OCI-LY3 (cell line): ENCODE data around the gene PHETA2.
A peak's percentile ranks its signal among the peaks of the same experiment; 100 is the strongest.

Experiments
- H2AFZ ChIP-seq: fragments of 200-600, 300-600 bp; shearing (Covaris generic); 2 replicates; pipeline ENCODE4 v1.6.0; 2014; ENCODE audit warnings: antibody characterized with exemption, low read depth, low read length
- H3K27ac ChIP-seq: fragments of 200-600, 300-600 bp; sonication (generic); 2 replicates; pipeline ENCODE4 v1.5.1; 2014; ENCODE audit warnings: mild to moderate bottlenecking, low read length, moderate library complexity, mixed read lengths
- H3K27me3 ChIP-seq: fragments of 200-600, 300-600 bp; sonication (generic); 2 replicates; pipeline ENCODE4 v1.6.1; 2014; ENCODE audit warnings: low read depth, low read length, mixed read lengths
- H3K36me3 ChIP-seq: fragments of 200-600, 300-600 bp; sonication (generic); replicated peaks from 2 replicates; pipeline ENCODE3; 2014; ENCODE audit warnings: low read depth, low read length, mixed read lengths
- H3K4me1 ChIP-seq: fragments of 300-600, 200-600 bp; sonication (generic); 2 replicates; pipeline ENCODE4 v1.6.1; 2014; ENCODE audit warnings: low read length, mixed read lengths
- H3K4me2 ChIP-seq: fragments of 200-600, 300-600 bp; sonication (generic); 2 replicates; pipeline ENCODE4 v1.6.1; 2014; ENCODE audit warnings: low read length, mixed read lengths
- H3K4me3 ChIP-seq: fragments of 300-600, 200-600 bp; sonication (generic); 2 replicates; pipeline ENCODE4 v1.5.1; 2014; ENCODE audit warnings: antibody characterized with exemption, mild to moderate bottlenecking, low read length, moderate library complexity
- H3K79me2 ChIP-seq: fragments of 300-600, 200-600 bp; shearing (Covaris generic); 2 replicates; pipeline ENCODE4 v1.6.1; 2014; ENCODE audit warnings: mild to moderate bottlenecking, low read length, mixed read lengths
- H3K9ac ChIP-seq: fragments of 300-600, 200-600 bp; shearing (Covaris generic); 2 replicates; pipeline ENCODE4 v1.6.0; 2014; ENCODE audit warnings: mild to moderate bottlenecking, low read length, moderate library complexity
- H3K9me3 ChIP-seq: fragments of 200-600, 300-600 bp; shearing (Covaris generic); 2 replicates; pipeline ENCODE4 v1.6.1; 2014; ENCODE audit warnings: low read length, mixed read lengths; ENCODE audit not compliant: insufficient read depth
- H4K20me1 ChIP-seq: fragments of 200-600, 300-600 bp; sonication (generic); 2 replicates; pipeline ENCODE4 v1.6.1; 2016; ENCODE audit warnings: low read length, mixed read lengths; ENCODE audit not compliant: insufficient read depth
- CTCF ChIP-seq: fragments of 200-600, 300-600 bp; sonication (generic); IDR thresholded peaks from 2 replicates; pipeline ENCODE4 v1.5.1; 2014; ENCODE audit warnings: antibody characterized with exemption, low read length, low read depth
- EZH2phosphoT487 ChIP-seq: fragments of 200-600 bp; shearing (Covaris generic); IDR thresholded peaks from 2 replicates; pipeline ENCODE4 v1.6.1; 2018; ENCODE audit warnings: antibody characterized with exemption, mixed run types, low read depth

The PHETA2 gene

DNA sequence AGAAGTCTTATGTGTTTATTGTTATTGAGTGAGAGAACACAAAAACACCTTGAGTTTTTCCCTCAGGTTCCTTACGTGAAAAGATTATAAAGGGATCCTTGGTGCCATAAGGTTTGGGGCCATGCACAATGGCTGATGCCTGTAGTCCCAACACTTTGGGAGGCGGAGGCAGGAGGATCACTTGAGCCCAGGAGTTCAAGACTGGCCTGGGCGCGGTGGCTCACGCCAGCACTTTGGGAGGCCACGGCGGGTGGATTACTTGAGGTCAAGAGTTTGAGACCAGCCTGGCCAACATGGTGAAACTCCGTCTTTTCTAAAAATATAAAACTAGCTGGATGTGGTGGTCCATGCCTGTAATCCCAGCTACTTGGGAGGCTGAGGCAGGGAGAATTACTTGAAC is 10.8 kb downstream of the PHETA2 start:
- Histone ChIP-seq H3K9me3 (0 out of 2 replicates have a peak, but pooled peaks cover 6% of the 10 kb centered on the region), H3K27me3 (no peaks in the 10 kb centered on the region), H3K4me2 (no peak overlapping the region), H4K20me1 (no peaks in the 10 kb centered on the region), H2AFZ (no peak overlapping the region), H3K4me1 (peaks cover 19% of the 10 kb centered on the region), H3K27ac (no peak overlapping the region), H3K79me2 (peaks cover 47% of the 10 kb centered on the region), H3K9ac (no peak overlapping the region), H3K4me3 (no peak overlapping the region), H3K36me3 (peaks cover 56% of the 10 kb centered on the region)
- TF ChIP-seq CTCF: no peak
- no peak for TF ChIP-seq EZH2phosphoT487

DNA sequence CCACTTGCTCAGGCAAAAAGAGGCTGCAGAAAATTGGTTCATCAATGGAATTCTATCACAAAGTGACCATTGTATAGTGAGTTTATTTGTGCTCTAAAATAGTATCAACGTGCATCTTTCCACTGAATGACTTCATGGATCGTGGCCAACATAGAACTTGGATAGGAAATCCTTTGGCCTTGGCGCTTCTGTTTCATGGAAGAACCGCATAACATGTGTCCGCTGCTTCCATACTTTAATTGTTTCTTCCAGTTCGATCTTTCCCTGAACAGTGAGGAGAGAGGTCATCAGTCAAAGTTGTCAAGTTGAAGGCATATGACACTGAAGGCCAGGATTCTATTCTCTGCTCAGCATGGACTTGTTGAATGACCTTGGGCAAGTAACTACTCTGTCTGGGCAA is 12.0 kb downstream of the PHETA2 start:
- Histone ChIP-seq H3K9ac (no peak overlapping the region), H2AFZ (no peak overlapping the region), H3K27ac (no peak overlapping the region), H3K36me3 (peaks cover 56% of the 10 kb centered on the region), H3K79me2 (peaks cover 42% of the 10 kb centered on the region), H3K9me3 (0 out of 2 replicates have a peak, but pooled peaks cover 6% of the 10 kb centered on the region), H3K27me3 (no peaks in the 10 kb centered on the region), H4K20me1 (no peaks in the 10 kb centered on the region), H3K4me2 (no peak overlapping the region), H3K4me1 (peaks cover 11% of the 10 kb centered on the region), H3K4me3 (no peak overlapping the region)
- TF ChIP-seq EZH2phosphoT487 (no peak), CTCF (no peak)

- H3K27me3 ChIP-seq: no peaks in the 10 kb centered on the region
- peak within 1 kb of the TSS; percentile 86 for H3K4me2 ChIP-seq
- H3K4me1 ChIP-seq: peaks cover 15% of the 10 kb centered on the region
- H2AFZ ChIP-seq: peak within 1 kb of the TSS; percentile 77
- H3K4me3 ChIP-seq: peak within 1 kb of the TSS; percentile 82
- 0 out of 2 replicates have a peak, but pooled peaks cover 6% of the 10 kb centered on the region for H3K9me3 ChIP-seq
- H3K9ac ChIP-seq: peak within 1 kb of the TSS; percentile 82
- peaks cover 27% of the 10 kb centered on the region for H3K36me3 ChIP-seq
- no peaks in the 10 kb centered on the region for H4K20me1 ChIP-seq
- peaks cover 38% of the 10 kb centered on the region for H3K79me2 ChIP-seq
- peak within 1 kb of the TSS; percentile 52 for H3K27ac ChIP-seq
- TF ChIP-seq CTCF (peak; percentile 94), EZH2phosphoT487 (no peak)
These were observed 16.8 kb downstream of the PHETA2 start, which contains the start of gene NDUFA6 for GRCh38 chr22:42090596-42091454. TSS of gene NDUFA6 (minus strand) at chr22:42090772. CDS start at chr22:42090744, 28 bp downstream.

- Histone ChIP-seq H3K9me3 (0 out of 2 replicates have a peak, but pooled peaks cover 6% of the 10 kb centered on the region), H3K4me1 (peaks cover 15% of the 10 kb centered on the region), H3K27ac (peak overlapping the region; percentile 52), H3K27me3 (no peaks in the 10 kb centered on the region), H4K20me1 (no peaks in the 10 kb centered on the region), H2AFZ (peak overlapping the region; percentile 67), H3K79me2 (peaks cover 32% of the 10 kb centered on the region), H3K4me2 (peak overlapping the region; percentile 86), H3K36me3 (peaks cover 21% of the 10 kb centered on the region), H3K9ac (peak overlapping the region; percentile 80), H3K4me3 (peak overlapping the region; percentile 82)
- no peak for TF ChIP-seq CTCF
- no peak for TF ChIP-seq EZH2phosphoT487
These were observed 17.4 kb downstream of the PHETA2 start for GRCh38 chr22:42091455-42091782.
